Neuron (in vitro differentiated cells): ENCODE results near the gene OLIG2.

Experiments used
- H2AFZ ChIP-seq: one replicate; pipeline ENCODE4 v1.6.1; 2013; ENCODE audit warnings: low read depth, mild to moderate bottlenecking, inconsistent platforms, low read length, moderate library complexity
- H3K27me3 ChIP-seq: one replicate; pipeline ENCODE4 v1.6.1; 2013; ENCODE audit warnings: low read length; ENCODE audit not compliant: insufficient read depth
- H3K36me3 ChIP-seq: one replicate; pipeline ENCODE4 v1.6.1; 2013; ENCODE audit warnings: low read length; ENCODE audit not compliant: insufficient read depth
- H3K4me1 ChIP-seq: one replicate; pipeline ENCODE4 v1.6.1; 2013; ENCODE audit warnings: low read length; ENCODE audit not compliant: insufficient read depth
- H3K4me3 ChIP-seq: 2 replicates; pipeline ENCODE4 v1.5.1; 2013; ENCODE audit warnings: mild to moderate bottlenecking, low read length, moderate library complexity
- H3K9me3 ChIP-seq: one replicate; pipeline ENCODE4 v1.6.1; 2013; ENCODE audit warnings: low read length

Gene OLIG2

DNA sequence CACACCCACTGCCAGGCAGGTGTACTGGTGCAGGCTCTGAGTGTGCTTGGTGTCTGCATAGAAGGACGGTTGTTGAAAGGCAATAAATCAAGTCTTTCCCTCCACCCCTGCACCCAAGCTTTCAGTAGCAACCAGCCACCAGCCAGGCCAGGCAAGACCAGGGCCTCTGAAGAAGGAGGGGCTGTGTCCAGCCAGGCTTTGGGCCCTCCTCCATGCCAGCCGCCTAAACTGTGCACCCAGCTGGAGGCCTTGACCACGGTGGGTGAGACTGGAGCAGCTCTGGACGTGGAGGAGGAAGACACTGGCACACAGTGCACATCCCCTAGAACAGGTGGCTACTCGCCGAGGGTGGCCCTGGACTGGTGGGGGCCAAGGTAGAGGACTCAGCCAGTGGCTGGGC is 4.9 kb downstream of the OLIG2 start:
- Histone ChIP-seq H2AFZ (no peak overlapping the region), H3K4me3 (no peak overlapping the region), H3K9me3 (peaks cover 2% of the 10 kb centered on the region), H3K4me1 (no peaks in the 10 kb centered on the region), H3K36me3 (no peaks in the 10 kb centered on the region), H3K27me3 (peaks cover 92% of the 10 kb centered on the region)

DNA sequence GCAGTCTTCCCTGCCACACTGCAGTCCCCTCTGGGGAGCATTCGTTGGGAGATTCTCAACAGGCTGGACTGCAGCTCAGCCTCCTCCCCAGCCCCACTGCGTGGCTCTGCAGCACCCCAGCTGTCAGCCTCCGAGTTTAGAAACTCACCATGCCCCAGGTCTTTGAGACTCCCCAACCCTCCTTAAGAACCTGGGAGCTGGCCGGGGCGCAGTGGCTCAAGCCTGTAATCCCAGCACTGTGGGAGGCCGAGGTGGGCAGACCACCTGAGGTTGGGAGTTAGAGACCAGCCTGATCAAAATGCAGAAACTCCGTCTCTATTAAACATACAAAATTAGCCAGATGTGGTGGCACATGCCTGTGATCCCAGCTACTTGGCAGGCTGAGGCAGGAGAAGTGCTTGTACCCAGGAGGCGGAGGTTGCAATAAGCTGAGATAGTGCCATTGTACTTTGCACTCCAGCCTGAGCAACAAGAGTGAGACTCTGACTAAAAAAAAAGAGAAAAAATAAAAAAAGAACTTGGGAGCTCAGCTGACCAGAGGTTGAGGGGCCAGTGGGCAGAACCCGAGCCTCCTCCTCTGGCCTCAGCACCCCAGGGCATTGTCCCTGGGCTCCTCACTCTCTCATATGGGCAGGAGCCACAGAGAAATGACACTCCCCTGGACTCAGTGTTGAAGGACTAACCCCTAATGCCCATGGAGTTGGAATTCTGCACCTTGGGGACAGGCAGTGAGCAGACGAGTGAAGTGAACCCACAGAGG is 5.6 kb downstream of the OLIG2 start:
- no peaks in the 10 kb centered on the region for H3K4me1 ChIP-seq
- peaks cover 2% of the 10 kb centered on the region for H3K9me3 ChIP-seq
- H3K4me3 ChIP-seq, result no peak overlapping the region
- H2AFZ ChIP-seq, result no peak overlapping the region
- H3K36me3 ChIP-seq, result no peaks in the 10 kb centered on the region
- peaks cover 85% of the 10 kb centered on the region for H3K27me3 ChIP-seq

DNA sequence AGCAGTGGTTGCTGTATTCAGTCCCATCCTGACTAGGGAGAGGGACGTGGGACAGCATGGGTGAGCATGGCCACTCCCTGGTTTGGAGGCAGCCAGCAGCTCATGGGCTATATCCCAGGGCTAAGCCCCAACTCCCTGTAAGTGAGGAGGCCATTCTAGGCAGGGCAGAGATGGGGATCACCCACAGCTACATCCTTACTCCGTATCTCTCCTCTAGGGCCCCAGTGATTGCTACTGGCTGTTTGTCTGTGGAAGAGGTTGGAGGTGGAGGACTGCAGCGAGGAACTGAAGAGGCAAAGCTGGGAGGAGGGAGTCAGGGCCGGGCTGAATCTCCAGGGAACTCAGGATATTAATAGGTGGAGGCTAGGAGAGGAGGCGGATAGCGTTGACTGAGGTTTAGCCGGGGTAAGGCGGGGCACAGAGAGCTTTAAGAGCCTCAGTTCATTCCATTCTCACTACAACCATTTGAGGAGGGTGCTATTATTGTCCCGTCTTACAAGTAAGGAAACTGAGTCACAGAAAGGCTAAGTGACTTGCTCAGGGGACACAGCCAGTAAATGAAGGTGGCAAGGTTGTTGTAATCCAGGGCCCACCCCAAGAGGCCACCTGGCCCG is 6.8 kb downstream of the OLIG2 start:
- no peak overlapping the region for H3K4me3 ChIP-seq
- H3K36me3 ChIP-seq, result no peaks in the 10 kb centered on the region
- no peaks in the 10 kb centered on the region for H3K4me1 ChIP-seq
- H3K27me3 ChIP-seq, result peaks cover 76% of the 10 kb centered on the region
- H3K9me3 ChIP-seq, result no peaks in the 10 kb centered on the region
- no peak overlapping the region for H2AFZ ChIP-seq

DNA sequence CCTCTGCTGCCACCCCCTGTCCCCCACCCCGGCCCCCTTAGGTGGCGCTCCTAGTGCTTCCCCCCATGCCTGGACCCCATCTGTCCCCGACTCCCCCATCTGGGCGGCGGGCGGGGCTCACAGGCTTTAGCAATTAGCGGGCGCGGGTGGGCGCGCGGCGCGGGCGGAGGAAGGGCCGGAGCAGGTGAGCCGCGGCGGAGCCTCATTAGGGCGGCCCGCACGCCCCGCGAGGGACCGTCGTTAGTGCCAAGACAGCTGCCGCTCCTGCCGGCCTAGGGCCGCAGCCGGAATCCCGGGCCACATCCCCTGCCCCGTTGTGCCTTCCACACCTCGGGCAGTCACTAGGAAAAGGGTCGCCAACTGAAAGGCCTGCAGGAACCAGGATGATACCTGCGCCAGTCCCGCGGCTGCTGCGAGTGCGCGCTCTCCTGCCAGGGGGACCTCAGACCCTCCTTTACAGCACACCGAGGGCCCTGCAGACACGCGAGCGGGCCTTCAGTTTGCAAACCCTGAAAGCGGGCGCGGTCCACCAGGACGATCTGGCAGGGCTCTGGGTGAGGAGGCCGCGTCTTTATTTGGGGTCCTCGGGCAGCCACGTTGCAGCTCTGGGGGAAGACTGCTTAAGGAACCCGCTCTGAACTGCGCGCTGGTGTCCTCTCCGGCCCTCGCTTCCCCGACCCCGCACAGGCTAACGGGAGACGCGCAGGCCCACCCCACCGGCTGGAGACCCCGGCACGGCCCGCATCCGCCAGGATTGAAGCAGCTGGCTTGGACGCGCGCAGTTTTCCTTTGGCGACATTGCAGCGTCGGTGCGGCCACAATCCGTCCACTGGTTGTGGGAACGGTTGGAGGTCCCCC is 7.6 kb downstream of the OLIG2 start:
- H3K4me3 ChIP-seq, result no peak overlapping the region
- H3K4me1 ChIP-seq, result no peaks in the 10 kb centered on the region
- H2AFZ ChIP-seq, result no peak overlapping the region
- H3K27me3 ChIP-seq, result peaks cover 73% of the 10 kb centered on the region
- no peaks in the 10 kb centered on the region for H3K36me3 ChIP-seq
- no peaks in the 10 kb centered on the region for H3K9me3 ChIP-seq

DNA sequence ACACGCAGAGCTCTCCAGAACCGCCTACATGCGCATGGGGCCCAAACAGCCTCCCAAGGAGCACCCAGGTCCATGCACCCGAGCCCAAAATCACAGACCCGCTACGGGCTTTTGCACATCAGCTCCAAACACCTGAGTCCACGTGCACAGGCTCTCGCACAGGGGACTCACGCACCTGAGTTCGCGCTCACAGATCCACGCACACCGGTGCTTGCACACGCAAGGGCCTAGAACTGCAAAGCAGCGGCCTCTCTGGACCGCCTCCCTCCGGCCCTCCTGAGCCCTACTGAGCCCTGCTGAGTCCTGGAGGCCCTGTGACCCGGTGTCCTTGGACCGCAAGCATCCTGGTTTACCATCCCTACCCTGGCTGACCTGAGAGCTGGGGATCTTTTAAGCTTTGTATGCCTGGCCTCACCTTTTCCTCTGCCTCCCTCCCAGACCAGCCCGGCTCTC is 8.3 kb downstream of the OLIG2 start:
- H3K36me3 ChIP-seq, result no peaks in the 10 kb centered on the region
- no peaks in the 10 kb centered on the region for H3K4me1 ChIP-seq
- H3K27me3 ChIP-seq, result peaks cover 67% of the 10 kb centered on the region
- no peaks in the 10 kb centered on the region for H3K9me3 ChIP-seq
- no peak overlapping the region for H3K4me3 ChIP-seq
- H2AFZ ChIP-seq, result no peak overlapping the region

DNA sequence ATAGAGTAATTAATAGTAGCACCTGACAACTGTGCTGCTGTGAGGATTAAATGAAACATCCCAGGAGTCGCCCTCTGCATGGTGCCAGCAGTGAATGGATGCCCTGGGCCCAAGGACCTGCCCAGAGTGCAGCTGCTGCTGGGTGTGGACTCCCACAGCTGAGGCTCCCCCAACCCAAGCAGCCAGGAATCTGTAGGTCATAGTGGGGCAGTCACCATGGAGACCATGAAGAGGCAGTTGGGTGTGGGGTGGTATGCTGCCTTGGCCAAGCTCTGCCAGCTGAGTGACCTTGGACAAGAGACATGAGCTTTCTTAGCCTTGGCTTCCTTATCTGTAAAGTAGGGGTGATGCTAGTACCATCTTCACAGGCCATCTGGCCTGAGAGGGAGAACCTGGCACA is 9.4 kb downstream of the OLIG2 start:
- Histone ChIP-seq H3K36me3 (no peaks in the 10 kb centered on the region), H3K4me3 (no peak overlapping the region), H3K27me3 (peaks cover 58% of the 10 kb centered on the region), H2AFZ (no peak overlapping the region), H3K9me3 (no peaks in the 10 kb centered on the region), H3K4me1 (no peaks in the 10 kb centered on the region)

DNA sequence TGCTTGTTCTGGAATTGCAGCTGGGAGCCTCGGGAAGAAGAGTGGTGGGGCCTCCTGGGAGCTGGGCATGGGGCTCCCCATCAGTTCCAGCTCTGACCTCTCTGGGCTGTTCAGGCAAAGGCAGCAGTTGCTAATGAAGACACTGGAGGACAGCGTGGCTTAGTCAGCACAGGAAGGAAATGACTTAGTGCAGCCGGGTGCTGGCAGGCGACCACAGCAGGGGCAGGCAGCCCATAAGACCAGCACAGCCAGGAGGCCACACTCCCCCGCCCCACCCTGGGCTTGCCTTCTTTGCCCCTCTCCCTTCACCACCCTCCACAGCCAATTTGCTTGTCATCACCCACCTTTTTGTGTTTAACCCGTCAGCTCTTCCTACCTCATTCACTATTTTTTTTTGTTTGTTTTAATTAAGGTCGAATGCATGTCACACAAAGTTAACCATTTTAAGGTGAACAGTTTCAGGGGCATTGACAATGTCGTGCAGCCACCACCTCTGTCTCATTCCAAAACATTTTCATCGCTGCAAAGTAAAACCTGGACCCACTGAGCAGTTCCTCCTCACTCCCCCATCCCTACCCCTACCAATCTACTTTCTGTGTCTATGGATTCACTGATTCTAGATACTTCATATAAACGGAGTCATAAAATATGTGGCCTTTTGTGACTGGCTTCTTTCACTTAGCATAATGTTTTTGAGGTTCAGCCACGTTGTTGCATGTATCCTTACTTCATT is 10.9 kb downstream of the OLIG2 start:
- Histone ChIP-seq H3K27me3 (peaks cover 45% of the 10 kb centered on the region), H2AFZ (no peak overlapping the region), H3K9me3 (no peaks in the 10 kb centered on the region), H3K36me3 (no peaks in the 10 kb centered on the region), H3K4me3 (no peak overlapping the region), H3K4me1 (no peaks in the 10 kb centered on the region)

DNA sequence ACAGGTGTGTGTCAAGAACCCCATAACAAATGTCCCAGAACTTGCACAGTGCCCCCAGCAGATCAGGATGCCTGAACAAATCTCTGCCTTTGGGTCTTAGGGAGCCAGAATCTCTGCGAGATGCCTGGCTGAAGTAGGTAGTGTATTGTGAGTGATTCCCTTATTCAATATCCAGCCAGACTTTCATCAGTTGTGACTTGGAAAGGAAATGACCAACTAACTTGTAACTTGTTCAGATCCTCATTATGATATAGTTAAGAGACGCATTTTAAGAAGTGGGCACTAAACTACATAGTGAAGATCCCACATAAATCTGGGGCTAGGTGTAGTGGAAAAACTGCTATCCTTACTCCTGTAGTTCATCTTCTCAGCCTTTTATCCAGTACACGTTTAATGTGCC is 11.8 kb downstream of the OLIG2 start:
- H3K27me3 ChIP-seq, result peaks cover 38% of the 10 kb centered on the region
- H3K4me1 ChIP-seq, result no peaks in the 10 kb centered on the region
- no peaks in the 10 kb centered on the region for H3K9me3 ChIP-seq
- no peak overlapping the region for H3K4me3 ChIP-seq
- H2AFZ ChIP-seq, result no peak overlapping the region
- H3K36me3 ChIP-seq, result no peaks in the 10 kb centered on the region

DNA sequence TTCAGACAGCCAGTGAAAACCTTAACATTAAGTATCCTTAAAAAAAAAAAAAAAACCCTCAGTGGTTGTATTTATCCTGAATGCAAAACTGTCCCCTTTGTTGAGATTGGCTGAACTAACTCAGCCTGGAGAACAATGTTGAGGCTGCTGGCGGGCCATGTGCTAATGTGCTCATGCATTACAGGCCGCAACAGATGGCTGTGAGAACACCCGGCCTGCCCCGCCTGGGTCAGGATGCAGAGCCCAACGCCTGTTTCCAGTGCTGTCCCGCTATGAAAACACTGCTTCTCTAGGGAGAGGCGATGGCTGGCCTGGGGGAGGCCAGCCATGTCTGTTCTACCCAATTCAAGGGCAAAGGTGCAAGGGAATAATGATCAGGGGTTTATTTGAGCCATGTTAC is 13.8 kb downstream of the OLIG2 start:
- Histone ChIP-seq H3K4me1 (no peaks in the 10 kb centered on the region), H3K27me3 (peaks cover 26% of the 10 kb centered on the region), H2AFZ (no peak overlapping the region)

DNA sequence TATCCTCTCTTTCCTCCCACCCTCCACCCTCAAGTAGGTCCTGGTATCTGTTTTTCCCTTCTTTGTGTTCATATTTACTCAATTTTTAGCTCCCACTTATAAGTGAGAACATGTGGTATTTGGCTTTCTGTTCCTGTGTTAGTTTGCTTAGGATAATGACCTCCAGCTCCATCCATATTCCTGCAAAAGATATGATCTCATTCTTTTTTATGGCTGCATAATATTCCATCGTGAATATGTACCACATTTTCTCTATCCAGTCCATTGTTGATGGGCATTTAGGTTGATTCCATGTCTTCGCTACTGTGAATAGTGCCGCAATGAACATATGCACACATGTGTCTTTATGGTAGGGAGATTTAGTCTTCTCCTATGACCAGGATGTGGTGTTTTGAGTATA is 14.5 kb downstream of the OLIG2 start:
- Histone ChIP-seq H3K4me1 (no peaks in the 10 kb centered on the region), H3K27me3 (peaks cover 20% of the 10 kb centered on the region), H3K4me3 (no peak overlapping the region), H2AFZ (no peak overlapping the region), H3K9me3 (no peaks in the 10 kb centered on the region), H3K36me3 (no peaks in the 10 kb centered on the region)

More for the DNA sequence above, 13.8 kb downstream of the OLIG2 start:
- H3K4me3 ChIP-seq, result no peak overlapping the region
- no peaks in the 10 kb centered on the region for H3K36me3 ChIP-seq
- H3K9me3 ChIP-seq, result no peaks in the 10 kb centered on the region

DNA sequence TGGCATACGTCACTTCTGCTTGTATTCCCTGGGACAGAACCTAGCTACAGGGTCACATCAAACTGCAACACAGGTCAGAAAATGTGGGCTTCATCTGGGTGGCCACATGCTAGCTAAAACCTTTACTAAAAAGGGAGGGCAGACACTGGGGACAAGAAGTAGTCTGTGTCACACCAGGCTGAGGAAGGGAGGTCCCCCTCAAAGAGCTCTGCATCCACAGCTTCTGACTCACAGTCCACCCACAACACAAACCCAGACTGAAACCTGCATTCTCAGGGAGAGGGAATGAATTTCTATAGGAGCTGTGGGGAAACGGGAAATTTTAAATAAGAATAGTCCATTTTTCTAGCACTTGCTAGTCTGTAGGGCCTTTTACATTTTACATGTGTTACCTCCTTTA is 16.2 kb downstream of the OLIG2 start:
- Histone ChIP-seq H3K9me3 (no peaks in the 10 kb centered on the region), H3K27me3 (peaks cover 16% of the 10 kb centered on the region)

DNA sequence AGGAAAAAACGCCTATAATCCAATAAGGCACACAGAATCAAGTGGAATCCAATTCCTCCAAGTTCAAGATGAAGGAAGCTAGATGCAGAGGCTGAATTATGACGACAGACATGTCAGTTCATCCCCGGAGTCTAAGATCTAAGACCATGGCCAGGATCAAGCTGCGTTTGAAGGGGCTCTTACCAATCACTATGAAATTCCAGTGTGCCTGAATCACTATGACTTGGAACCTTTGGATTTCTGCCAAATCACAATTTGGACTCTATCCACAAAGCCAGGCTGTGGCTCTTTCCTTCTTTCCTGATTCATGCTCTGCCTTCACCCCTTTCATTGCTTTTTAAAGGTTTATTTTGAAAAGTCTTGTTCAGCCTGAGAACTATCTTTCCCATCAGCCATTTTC is 17.1 kb downstream of the OLIG2 start:
- H3K9me3 ChIP-seq, result no peaks in the 10 kb centered on the region
- no peak overlapping the region for H3K4me3 ChIP-seq
- peaks cover 12% of the 10 kb centered on the region for H3K27me3 ChIP-seq
- no peaks in the 10 kb centered on the region for H3K4me1 ChIP-seq
- H2AFZ ChIP-seq, result no peak overlapping the region
- H3K36me3 ChIP-seq, result no peaks in the 10 kb centered on the region

More for the DNA sequence above, 16.2 kb downstream of the OLIG2 start:
- H2AFZ ChIP-seq, result no peak overlapping the region
- H3K4me1 ChIP-seq, result no peaks in the 10 kb centered on the region
- H3K4me3 ChIP-seq, result no peak overlapping the region
- H3K36me3 ChIP-seq, result no peaks in the 10 kb centered on the region
